GM04503 (cell line): ENCODE data around the gene MAP3K15.
"Not testable (repeated sequence)": the region's sequence is repeated elsewhere in the genome, so short reads cannot be mapped to it uniquely, and the experiment has no call there.

Experiments
- DNase-seq: peaks from one replicate; pipeline ENCODE4 v3.0.0-alpha.2; 2012; ENCODE audit warnings: low read depth

Gene MAP3K15

GRCh38 chrX:19540076-19540475 is 24.8 kb upstream of the MAP3K15 start:
- DNase-seq = no peak

DNA sequence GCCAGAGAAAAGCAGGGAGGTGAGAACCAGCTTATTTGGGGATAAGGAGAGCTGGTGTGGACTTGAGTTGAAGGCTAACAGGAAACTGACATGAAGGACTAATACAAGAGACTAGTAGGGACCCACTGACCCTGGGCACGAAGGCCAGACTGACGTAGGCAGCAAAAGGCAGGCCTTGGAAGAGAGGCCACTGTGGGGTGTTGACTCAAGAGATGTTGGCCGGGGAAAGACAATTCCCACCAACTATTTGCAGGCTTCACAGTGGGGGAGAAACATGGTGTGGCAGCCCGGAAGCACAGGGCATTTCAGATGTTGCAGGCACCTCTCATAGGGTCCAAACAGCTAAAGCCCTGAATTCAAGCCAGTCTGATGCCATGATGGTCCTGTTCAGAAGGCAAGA is 24.4 kb upstream of the MAP3K15 start:
- DNase-seq = no peak

- DNase-seq = no peak
Measured at GRCh38 chrX:19535476-19535875, 20.2 kb upstream of the MAP3K15 start.

DNA sequence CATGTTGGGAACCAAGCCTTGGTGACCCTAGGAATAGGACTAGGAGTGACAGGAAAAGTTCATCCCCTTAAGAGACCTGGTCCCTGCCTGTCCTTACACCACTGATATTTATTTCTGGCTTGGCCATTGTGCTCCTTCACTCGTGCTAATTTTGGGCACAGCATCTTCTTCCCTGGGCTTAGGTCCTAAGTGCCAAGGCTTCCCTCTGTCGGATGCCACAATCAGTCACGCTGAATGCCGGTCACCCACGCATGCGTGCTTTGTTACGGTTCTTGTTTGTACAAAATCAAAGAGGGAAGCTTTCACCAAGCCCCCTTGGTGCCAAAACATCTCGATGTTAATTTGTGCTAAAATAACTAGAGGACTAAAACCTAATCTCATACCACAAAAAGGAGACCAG is 17.4 kb upstream of the MAP3K15 start:
- DNase-seq = no peak

DNA sequence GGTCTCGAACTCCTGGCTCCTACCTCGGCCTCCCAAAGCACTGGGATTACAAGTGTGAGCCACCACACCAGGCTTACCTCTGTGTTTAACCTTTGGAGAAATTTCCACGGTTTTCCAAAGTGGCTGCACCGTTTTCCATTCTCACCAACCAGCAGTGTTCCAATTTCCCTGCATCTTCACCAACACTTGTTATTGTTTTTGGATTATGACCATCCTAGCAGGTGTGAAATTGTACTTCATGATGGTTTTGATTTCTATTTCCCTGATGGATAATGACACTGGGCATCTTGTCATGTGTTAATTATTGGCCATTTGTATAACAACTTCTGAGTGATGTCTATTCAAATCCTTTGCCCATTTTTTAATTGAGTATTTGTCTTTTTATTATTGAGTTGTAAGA is 2.7 kb upstream of the MAP3K15 start:
- DNase-seq = no peak

DNA sequence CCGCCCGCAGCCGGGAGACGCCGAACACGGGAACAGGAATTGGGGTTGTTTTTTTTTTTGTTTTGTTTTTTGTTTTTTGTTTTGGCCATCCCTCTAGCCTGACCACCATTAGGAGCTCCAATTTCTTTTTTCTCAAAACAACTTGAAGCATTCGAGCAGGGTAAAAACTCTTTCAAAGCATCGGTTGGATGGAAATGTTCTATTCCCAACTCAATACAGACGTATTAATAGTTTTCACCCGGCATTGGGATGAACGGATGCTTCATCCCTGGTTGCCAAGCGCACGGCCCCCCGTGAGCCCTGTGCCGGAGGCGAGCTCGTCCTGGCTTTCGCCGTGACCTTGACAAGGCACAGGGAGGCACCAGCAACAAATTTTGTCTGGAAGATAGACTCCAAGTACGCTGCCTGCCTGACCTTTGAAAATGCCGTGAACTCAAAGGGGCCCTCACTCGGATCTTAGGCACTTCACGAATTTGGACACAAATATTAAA is 352 bp upstream of the MAP3K15 start:
- no peak for DNase-seq

DNA sequence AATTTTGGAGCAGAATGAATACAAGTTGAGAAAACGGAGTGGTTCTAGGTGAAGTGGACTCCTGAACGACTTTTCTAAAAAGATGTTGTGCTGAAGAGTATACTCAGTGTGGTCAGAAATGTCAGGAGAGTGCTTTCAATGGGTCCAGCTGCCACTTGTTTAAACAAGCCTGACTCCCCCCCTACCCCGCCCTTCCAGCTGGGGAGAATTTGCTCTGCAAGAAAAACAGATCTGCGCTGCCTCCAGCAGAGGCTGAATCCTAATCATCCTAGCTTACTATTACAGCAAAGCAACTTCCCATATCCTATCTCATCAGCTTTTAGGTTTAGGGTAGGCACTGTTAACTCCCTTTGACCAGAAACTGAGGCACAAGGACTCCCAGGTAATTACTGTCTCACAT is 1.9 kb downstream of the MAP3K15 start:
- DNase-seq = no peak

- no peak for DNase-seq
Measured at GRCh38 chrX:19512961-19513360, 2.3 kb downstream of the MAP3K15 start.

GRCh38 chrX:19512359-19512758 is 2.9 kb downstream of the MAP3K15 start:
- DNase-seq = no peak

GRCh38 chrX:19511796-19512195 is 3.5 kb downstream of the MAP3K15 start:
- not testable (repeated sequence) for DNase-seq

DNA sequence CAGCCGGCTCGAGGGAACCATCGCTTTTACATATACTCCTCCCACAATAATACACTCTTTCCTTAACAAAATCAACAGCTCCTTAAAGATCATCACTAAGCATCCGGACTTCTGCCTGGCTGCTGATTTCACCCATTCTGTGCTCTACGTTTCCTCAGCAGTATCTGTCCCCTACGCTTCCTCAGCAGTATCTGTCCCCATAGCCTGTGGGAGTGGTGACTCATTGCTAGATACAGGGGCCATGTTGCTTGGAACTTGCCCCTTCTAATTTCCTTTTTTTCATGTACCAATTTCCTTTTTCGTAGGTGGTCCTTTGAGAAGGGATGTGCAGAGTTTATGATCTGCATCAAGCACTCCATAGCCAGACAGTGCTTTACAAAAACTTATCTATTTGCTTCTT is 18.6 kb downstream of the MAP3K15 start:
- DNase-seq = no peak

DNA sequence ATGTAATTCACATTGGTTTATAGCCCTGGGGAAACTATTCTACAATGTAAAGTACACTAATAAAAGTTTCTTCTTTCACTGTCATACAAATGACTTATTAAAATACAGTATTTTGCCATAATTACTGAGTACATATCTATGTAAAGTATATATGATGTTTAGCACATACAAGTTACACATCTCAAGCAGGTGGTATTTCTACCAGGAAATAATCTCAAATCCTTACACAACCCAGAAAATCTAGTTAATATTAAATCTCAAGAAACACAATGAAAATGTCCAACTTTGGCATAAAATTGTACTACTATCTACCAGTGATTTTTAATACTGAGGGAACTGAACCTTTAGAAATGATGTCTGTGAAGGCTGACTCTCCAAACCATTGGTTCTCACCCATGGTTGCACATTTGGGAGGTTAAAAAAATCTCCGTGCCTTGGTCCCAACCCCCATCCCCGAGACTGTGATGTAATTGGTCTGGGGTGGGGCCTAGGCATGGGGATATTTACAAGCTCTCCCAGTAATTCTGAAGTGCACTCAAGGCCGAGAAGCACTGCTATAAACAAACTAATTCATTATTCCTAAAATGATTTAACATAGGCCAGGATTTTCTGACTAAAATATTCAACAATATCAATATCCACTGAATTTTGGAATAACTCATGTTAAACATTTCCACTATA is 27.6 kb downstream of the MAP3K15 start:
- DNase-seq = no peak

DNA sequence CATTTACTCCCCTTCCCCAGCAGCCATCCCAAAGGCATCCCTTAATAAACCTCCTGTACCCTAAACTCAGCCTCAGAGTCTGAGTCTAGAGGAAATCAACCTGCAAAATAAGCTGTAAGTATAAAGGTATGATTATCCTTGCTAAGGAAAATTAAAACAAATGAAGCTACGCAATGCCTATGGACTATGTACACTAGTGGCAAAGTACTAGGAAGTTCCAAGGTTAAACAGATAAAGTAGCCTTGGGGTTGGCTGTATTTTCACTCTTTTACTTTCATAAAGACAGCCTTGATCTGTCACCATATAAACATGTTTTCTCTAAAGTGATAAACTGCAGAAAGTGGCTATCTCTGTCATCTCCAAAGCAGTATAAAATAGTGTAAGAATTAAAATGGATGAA is 35.9 kb downstream of the MAP3K15 start:
- no peak for DNase-seq

DNA sequence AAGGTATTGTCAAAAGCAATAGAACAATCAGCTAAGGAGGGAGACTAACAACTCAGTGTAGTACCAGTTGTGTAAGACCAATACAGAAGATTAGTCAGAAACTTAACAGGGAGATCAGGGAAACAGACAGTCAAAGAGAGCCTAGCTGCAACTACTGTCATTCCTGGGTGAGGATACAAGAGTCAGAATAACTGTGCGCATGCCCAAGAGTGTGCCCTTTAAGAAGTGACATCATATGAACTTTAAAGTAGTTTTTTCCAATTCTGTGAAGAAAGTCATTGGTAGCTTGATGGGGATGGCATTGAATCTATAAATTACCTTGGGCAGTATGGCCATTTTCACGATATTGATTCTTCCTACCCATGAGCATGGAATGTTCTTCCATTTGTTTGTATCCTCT is 46.9 kb downstream of the MAP3K15 start:
- DNase-seq = not testable (repeated sequence)

DNA sequence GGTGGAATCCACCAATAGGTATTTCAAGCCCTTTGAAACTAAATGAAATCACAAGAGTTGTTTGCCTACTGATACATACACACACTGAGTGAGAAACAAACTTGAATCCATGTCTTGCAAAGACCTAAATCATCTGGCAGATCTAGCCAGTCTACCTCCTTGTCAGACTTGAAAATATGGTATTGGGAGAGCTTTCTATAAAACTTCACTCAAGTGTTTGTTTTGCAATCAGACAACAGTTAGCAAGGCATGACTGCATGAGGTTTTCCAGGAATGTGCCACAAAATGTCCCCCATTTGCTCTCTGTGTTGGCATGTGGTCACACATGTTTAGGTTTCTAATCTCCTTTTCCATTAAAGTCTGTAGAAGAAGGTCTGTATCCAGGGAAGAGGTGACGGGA is 52.4 kb downstream of the MAP3K15 start:
- no peak for DNase-seq

DNA sequence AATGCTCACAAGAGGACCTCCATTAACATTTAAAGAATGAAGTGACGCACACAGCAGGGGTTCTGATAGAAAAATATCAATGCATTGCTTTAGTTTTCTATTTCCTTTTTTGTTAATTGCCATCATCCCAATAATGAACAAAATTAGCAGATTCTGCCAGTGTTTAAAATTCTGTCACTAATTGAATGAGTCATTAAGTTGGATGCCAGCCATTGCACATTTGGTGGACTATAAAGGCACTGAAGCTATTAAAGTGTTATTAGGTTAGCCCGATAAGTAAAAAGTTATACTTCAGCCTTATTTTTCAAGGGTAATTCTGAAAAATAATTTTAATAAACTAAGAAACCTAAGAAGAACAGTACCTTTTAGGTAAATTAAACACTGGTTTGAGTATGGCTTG is 53.1 kb downstream of the MAP3K15 start:
- DNase-seq = no peak

DNA sequence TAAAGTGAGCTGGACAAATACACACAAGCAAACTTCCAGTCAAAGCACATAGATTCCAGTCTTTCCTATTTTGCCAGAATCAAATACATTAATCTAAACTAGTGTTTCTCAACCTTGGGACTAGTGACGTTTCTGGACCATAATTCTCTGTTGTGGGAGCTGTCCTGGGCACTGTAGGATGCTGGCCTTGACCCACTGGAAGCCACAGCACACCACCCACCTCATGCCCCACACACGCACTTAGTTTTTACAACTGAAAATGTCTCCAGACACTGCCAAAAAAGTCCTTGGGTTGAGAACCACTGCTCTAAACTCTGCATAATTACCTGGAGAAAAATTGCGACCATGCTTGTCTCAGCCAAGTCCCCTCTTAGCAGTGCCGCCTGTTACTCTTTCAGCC is 57.6 kb downstream of the MAP3K15 start:
- no peak for DNase-seq

GRCh38 chrX:19448077-19448476 is 67.2 kb downstream of the MAP3K15 start:
- DNase-seq = no peak

GRCh38 chrX:19446397-19446796 is 68.9 kb downstream of the MAP3K15 start:
- DNase-seq = no peak

GRCh38 chrX:19445772-19446171 is 69.5 kb downstream of the MAP3K15 start:
- not testable (repeated sequence) for DNase-seq

- no peak for DNase-seq
Measured at GRCh38 chrX:19443869-19444526, 71.3 kb downstream of the MAP3K15 start.

- peak; percentile 1 for DNase-seq
Measured at GRCh38 chrX:19440713-19441112, 74.6 kb downstream of the MAP3K15 start.

DNA sequence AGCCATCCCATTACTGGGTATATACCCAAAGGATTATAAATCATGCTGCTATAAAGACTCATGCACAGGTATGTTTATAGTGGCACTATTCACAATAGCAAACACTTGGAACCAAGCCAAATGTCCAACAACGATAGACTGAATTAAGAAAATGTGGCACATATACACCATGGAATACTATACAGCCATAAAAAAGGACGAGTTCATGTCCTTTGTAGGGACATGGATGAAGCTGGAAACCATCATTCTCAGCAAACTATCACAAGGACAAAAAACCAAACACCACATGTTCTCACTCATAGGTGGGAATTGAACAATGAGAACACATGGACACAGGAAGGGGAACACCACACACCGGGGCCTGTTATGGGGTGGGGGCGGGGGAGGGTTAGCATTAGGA is 92.6 kb downstream of the MAP3K15 start:
- DNase-seq = not testable (repeated sequence)

DNA sequence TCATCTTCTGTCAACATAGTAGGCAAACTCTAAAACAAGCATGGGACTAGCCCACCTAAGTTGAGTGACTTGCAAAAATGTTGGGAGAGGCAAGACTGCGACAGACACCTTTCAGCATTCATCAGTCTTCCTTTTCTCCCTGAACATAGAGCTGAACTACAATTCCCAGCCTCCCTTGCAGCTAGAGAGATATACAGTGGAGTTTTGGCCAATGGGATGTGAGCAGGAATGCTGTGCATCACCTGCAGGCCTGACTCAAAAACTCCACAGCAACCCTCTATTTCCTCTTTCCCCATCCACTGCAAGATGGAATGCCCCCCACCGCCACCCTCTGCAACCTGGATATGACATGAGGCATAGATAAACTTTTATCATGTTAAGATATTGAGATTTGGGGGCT is 105.0 kb downstream of the MAP3K15 start:
- no peak for DNase-seq
